Stimulated activated CD8-positive, alpha-beta memory T cell treated with anti-CD3 and anti-CD28 coated beads, Interleukin-4, amount 100 ng/mL, for 1 hour (primary cell): ENCODE measurements around the gene UBE2E1.
"Not testable (repeated sequence)": the region's sequence is repeated elsewhere in the genome, so short reads cannot be mapped to it uniquely, and the experiment has no call there.

Source experiments
- DNase-seq, 2 donors: peaks; one replicate each; pipeline ENCODE4 v3.0.0-alpha.2; 2020; ENCODE audit warnings: low read depth in 2 of 2, low spot score in 1 of 2

The UBE2E1 gene

DNA sequence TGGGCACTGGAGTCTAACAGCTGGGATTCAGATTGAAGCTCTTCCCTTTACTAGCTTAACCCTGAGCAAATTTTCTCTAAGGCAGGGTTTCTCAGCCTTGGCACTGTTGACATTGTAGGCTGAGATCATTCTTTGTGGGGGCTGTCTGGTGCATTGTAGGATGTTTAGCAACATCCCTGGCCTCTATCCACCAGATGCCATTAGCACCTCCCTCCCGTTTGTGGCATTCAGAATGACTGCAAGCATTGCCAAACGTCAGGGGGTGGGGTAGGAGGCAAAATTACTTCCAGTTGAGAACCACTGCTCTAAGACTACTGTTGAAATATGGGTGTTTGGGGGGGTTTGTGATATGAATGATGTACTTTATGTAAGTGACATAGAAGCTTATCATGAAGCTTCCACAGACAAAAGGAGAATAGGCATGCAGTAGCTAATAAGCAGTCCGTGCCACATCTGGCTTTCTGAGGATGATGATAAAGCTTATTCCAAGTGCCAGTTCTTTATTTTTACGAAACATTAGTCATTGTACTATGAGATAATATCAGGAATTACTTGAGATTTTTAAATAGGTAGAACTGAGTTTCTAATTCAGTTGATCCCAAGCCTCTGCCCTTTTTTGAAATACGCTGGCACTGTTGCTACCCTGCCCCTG, 71.7 kb downstream of the UBE2E1 start:
- DNase-seq: no peak

DNA sequence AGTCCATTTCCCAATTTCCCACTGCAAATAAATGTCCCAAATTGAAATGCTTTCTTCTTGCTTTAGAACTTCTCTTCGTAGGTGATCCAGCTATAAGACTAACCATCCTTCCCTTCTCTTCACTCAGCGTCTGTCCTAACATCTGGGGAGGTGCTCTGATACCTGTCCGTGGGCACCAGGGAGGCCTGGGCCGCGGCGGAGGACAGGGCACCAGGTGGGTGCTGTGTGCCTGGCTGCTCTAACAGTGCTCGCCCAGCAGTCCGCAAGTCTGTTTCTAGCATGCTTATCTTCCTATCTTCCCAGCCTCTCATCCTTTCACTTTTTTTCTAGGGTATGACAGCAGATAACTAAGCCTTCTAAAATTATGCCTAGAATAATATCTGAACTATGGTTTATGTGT, 73.7 kb downstream of the UBE2E1 start:
- no peak for DNase-seq

GRCh38 chr3:23880703-23881339, 75.1 kb downstream of the UBE2E1 start:
- DNase-seq: no peak

DNA sequence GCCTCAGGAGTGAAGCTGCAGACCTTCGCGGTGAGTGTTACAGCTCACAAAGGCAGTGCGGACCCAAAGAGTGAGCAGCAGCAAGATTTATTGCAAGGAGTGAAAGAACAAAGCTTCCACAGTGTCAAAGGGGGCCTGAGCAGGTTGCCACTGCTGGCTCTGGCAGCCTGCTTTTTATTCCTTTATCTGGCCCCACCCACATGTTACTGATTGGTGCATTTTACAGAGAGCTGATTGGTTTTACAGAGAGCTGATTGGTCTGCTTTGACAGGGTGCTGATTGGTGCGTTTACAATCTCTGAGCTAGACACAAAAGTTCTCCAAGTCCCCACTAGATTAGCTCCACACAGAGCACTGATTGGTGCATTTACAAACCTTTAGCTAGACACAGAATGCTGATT, 76.2 kb downstream of the UBE2E1 start:
- DNase-seq: not testable (repeated sequence)

GRCh38 chr3:23882487-23882918, 76.7 kb downstream of the UBE2E1 start:
- DNase-seq: no peak

- no peak for DNase-seq
These were observed 78.7 kb downstream of the UBE2E1 start for GRCh38 chr3:23884481-23884880.

GRCh38 chr3:23885210-23885609, 79.5 kb downstream of the UBE2E1 start:
- DNase-seq: no peak

GRCh38 chr3:23886311-23886710, 80.6 kb downstream of the UBE2E1 start:
- DNase-seq: no peak

- no peak for DNase-seq
These were observed 83.0 kb downstream of the UBE2E1 start for GRCh38 chr3:23888617-23889228.

DNA sequence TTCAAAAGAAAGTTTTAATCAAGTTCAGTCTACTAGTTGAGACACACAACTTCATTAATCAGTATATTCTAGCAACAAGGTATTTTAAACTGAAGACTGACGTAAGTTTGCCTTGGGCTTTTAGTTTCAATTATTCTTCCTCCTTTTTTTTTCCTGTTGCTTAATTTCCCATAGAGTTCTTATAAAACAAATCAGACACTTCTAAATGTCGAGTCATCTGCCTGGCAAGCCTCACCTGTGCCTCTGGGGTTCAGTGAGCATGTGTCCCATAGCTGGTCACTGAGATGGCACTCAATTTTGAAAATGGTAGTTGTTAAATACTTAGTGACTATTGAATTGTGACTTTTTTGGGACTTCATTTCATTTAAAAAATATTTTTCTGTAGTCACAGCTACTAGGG, 83.6 kb downstream of the UBE2E1 start:
- DNase-seq: no peak

- DNase-seq: no peak
These were observed 84.2 kb downstream of the UBE2E1 start for GRCh38 chr3:23889950-23890349.

GRCh38 chr3:23894254-23895061, 88.7 kb downstream of the UBE2E1 start:
- DNase-seq: no peak

- DNase-seq: no peak
These were observed 89.4 kb downstream of the UBE2E1 start for GRCh38 chr3:23895181-23895580.

- DNase-seq: no peak
These were observed 95.0 kb downstream of the UBE2E1 start for GRCh38 chr3:23900744-23901143.

DNA sequence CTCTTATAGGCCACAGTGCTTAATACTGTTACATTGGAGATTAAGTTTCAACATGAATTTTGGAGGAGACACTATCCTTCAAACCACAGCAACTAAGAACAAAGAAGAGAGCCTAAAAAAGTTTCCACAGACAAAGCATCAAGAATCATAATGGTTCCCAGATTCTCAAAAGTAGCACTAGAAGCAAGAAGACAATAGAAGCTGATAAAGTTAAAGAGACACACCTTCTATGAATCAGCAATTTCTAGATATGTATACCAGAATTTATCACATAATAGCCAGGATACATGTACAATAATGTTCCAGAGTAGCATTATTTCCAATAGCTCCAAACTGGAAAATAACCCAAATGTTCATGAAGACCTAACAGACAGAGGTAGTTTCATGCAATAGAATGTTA, 98.8 kb downstream of the UBE2E1 start:
- DNase-seq: no peak

DNA sequence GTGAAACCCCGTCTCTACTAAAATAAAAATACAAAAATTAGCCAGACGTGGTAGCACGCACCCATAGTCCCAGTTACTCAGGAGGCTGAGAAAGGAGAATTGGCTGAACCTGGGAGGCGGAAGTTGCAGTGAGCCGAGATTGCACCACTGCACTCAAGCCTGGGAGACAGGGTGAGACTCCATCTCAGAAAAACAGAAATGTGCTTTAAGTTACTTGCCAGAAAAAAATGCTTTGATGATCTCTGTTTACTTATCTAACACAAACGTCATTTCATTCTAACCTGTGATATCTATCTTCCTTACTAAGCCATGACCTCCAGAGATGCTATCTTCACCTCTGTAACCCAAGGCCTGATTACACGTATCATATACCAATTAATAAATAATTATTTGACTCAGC, 103.6 kb downstream of the UBE2E1 start:
- no peak for DNase-seq

GRCh38 chr3:23911397-23911796, 105.6 kb downstream of the UBE2E1 start:
- no peak for DNase-seq

- not testable (repeated sequence) for DNase-seq
These were observed 106.6 kb downstream of the UBE2E1 start for GRCh38 chr3:23912335-23912734.

- DNase-seq: no peak
These were observed 107.4 kb downstream of the UBE2E1 start for GRCh38 chr3:23913182-23913581.

DNA sequence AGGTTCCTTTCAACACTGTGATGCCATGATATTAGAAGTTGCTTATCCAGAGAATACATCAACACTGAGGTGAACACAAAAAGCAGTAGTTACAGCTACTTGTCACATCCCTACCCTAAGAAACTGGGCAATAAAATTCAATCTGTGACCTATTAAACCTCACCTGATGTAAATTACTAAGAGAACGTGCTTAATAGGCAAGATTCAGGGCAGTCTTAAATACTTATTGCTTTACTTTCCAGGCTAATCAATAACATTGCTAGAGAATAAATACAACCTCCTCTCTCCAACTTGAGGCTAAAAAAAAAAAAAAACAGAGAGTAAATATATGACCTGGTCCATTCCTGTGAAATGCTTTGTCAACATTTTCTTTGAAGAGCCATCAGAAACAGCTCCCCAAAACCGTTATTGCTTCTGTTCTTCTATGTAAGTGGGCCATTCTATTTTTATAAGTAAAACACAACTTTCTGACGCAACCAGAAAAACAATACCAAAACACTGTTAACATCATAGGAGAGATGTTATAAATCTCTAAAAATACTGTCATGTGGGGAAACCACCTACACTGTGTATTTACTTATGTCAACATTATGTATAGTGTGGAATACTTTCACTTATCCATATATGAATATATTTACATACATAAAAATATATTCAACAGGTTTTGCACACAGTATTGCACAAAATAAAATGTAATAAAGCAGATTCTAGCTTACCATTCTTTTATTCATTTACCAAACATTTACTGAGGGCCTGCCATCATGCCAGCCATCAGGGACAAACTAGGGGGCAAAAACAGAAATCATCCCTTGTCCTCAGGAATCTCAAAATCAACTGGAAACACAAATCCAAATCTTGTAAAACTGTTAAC, 108.4 kb downstream of the UBE2E1 start:
- no peak for DNase-seq
